Erythroblast (primary cell): ENCODE data around the gene TBCD.

Experiments
- DNase-seq, 2 experiments: peaks; one replicate each; lab custom pipeline; 2025; lab: John Stamatoyannopoulos, UW
- GATA1 ChIP-seq: IDR thresholded peaks from 2 replicates; pipeline ENCODE4 v1.6.1; 2011; ENCODE audit warnings: low read depth, mild to moderate bottlenecking, control low read depth, low read length, moderate library complexity
- POLR2A ChIP-seq: IDR thresholded peaks from 2 replicates; pipeline ENCODE4 v1.6.1; 2011; ENCODE audit warnings: mild to moderate bottlenecking, low read length

Gene TBCD

DNA sequence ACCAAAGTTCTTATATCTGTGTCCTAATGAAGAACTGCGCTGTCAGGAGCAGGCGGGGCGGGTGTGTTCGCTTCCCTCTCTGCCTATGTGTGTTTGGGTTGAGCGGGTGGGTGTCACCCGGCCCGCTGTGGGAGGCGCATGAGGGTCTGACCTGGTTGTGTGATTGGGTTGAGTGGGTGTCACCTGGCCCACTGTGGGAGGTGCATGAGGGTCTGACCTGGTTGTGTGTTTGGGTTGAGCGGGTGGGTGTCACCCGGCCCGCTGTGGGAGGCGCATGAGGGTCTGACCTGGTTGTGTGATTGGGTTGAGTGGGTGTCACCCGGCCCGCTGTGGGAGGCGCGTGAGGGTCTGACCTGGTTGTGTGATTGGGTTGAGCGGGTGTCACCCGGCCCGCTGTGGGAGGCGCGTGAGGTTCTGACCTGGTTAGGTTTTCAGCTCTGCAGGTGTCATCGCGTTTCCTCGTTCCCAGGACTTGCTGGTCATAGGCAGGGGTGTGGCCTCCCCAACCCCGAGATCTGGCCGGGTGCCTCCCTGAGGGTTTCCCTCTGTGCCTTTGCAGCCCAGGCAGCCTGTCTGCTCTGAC, 157.5 kb downstream of the TBCD start:
- DNase-seq, result peak; percentile 29 to 47
- TF ChIP-seq GATA1 (no peak), POLR2A (no peak)

DNA sequence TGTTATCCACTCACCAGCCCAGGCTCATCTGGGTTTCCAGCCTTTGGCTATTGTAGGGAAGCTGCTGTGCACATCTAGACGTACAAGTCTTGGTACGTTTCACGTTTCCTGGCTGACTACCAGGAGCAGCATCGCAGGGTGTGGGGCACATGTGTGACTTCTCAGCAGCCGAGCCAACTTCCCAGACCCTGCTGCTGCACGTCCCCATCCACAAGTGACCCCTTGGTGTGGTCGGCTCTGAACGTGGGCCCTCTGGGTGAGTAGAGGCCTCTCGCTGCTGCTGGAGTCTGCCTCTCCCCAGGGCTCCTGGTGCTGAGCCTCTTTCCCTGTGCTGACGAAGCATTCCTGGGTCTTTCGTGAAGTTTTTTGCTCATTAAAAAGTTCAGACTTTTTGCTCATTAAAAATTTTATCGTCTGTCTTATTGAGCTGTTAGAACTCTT, 158.2 kb downstream of the TBCD start:
- TF ChIP-seq POLR2A (no peak), GATA1 (no peak)
- DNase-seq, result no peak

DNA sequence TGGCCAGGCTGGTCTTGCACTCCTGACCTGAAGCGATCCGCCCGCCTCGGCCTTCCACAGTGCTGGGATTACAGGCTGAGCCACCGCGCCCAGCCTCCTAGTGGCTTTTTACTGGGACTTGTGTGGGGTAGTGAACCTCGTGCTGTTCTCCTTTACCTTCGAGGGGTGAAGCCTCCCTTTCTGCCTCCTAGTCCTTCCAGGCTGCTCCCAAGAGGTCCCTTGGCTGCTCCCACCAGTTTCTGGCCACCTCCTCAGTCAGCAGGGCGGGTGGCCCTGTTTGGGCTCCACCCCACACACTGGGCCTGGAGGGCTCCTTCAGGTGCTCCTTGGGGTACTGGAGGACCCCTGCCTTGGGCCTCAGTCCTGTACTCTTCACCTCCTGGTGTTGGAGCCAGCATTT, 158.9 kb downstream of the TBCD start:
- TF ChIP-seq POLR2A, result no peak
- no peak for TF ChIP-seq GATA1
- DNase-seq, result no peak

DNA sequence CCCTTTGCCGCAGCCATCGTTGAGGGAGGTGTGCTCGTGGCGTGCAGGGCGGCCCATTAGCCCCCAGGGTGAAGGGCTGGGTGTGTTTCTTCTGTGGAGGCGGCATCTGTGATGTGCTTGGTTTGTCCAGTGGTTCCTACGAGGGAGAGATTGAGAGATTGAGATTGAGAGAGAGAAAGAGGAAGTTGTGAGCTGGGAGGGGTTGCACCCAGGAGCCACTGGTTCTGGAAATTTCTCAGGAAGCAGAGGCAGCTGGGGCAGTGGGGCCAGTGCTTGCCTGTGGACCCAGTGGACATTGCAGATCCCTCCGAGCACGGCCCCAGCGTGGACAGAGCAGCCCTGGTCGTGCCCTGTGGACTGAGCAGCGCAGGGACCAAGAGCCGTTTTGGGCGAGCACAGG, 160.0 kb downstream of the TBCD start:
- TF ChIP-seq POLR2A (no peak), GATA1 (no peak)

DNA sequence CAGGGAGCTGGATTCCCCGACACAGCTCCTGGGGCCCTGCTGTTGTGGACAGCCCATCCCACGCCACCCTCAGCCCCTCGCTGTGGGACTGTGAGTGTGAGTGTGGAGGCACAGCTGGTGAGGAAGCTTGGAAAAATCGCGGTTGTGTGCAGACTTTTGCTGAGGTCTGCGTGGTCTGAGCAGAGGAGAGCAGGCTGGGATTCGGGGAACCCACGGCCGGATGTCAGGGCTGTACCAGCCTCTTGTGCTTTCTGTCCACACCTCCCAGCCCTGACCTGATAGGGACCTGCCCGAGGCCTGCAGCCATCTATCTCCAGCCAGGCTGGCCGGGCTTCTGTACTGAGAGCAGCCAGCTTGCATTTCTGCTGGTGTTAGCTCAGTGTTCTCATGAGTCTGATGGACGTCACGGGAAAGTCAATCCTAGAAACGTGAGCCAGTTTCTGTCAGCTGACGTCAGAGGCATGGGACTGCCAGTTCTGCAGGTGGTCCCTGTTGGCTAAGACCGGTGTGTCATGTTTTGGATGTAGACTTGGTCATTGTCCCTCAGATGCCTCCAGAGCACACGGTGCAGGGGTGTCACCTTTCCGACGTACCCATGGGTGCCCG, 160.7 kb downstream of the TBCD start:
- DNase-seq, result no peak
- TF ChIP-seq GATA1 (no peak), POLR2A (no peak)

More for the DNA sequence above, 160.0 kb downstream of the TBCD start:
- no peak for DNase-seq

DNA sequence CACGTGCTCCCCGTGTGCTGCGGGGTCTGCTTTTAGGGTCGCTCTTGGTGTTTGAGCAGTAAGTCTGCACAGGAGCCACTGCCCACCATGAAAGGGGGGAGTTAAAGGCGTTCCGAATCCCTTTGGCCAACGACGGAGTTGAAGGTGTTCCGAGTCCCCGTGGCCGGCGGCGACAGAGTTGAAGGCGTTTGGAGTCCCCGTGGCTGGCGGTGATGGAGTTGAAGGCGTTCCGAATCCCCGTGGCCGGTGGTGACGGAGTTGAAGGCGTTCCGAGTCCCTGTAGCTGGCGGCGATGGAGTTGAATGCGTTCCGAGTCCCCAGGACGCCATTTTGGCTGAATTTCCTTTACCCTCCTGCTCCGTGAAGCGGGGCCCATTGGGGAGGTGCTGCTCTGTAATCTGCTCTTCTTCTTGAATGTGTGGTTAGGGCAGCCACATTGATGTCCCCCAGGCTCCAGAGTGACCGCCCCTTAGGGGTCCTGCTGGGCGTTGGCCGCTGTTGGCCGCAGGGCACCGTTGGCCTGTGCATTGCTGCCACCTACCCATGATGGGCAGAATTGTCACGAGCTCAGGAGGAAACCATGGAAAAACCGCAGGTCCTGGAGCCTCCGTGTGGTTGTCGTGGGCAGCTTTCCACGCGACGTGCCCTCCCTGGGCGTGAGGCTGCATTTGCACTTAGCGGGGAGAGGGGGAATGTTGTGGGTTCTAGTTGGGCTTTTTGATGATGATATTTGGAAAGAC, 161.6 kb downstream of the TBCD start:
- no peak for TF ChIP-seq GATA1
- no peak for TF ChIP-seq POLR2A
- DNase-seq, result peak; percentile 26 to 43

DNA sequence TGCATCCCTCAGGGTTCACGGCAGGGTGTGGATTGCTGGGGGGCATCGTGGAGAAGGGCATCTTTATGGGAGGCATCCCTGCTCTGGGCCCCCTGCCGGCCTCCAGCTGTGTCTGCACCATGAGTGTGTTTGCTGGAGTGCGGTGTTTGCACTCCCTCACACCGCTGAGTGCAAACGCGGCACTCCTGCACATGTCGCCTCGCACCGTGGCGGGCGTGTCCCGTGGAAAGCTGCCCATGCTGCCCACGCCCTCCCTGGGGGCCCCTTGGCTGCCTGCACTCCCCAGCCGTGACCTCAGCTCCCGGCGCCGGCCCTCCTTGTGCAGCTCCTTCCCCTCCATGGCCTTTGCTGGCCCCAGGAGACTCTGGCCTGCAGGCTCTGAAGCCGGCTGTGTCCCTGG, 162.5 kb downstream of the TBCD start:
- TF ChIP-seq POLR2A, result no peak
- TF ChIP-seq GATA1, result no peak
- peak; percentile 57 to 65 for DNase-seq

DNA sequence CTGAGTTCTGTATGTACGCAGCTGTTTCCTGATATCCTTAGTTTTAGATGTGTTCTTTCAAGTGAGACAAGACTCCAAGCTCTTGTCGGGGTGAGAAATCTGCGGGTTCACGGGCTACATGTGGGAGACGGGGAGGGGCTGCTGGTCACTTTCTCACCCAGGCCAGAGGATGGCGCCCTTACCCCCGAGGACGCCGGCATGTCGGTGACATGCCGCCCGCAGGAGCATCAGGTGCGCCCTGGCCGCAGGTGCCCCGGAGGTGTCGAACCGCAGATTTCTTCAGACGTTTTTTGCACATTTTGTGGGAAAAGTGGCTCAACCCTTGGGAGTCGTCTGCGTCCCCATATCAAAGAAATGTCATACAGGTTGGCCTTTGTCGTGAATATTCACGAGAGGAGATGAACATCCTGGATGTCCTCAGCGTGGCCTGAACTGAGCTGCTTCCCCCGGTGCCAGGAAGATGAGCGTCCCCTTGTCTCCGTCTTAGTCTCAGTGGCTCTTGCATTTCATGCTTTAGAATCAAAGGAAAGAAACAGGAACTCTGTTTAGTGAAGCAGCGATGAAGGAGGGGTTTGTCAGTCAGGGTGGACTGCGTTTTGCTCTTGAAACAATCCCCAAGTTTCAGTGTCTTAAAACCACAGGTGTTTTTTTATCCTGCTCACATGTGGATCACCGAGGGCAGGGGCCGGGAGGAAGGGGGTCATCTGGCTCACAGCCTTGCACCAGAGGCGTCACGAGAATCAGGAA, 163.3 kb downstream of the TBCD start:
- TF ChIP-seq POLR2A, result no peak
- TF ChIP-seq GATA1, result no peak
- no peak for DNase-seq

DNA sequence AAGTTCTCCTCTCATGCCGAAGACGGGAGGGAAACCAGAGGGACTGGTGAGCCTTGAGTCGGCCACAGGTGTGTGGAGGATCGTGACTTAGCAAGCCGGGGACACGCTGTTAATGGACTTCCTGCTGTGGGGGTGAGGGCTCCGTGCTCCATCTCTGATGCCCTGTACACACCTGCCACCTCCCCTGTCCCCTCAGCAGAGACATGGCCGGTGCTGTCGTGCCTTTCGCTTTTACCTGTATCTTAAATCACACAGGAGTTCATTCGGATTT, 163.8 kb downstream of the TBCD start:
- DNase-seq, result no peak
- TF ChIP-seq GATA1, result no peak
- no peak for TF ChIP-seq POLR2A

DNA sequence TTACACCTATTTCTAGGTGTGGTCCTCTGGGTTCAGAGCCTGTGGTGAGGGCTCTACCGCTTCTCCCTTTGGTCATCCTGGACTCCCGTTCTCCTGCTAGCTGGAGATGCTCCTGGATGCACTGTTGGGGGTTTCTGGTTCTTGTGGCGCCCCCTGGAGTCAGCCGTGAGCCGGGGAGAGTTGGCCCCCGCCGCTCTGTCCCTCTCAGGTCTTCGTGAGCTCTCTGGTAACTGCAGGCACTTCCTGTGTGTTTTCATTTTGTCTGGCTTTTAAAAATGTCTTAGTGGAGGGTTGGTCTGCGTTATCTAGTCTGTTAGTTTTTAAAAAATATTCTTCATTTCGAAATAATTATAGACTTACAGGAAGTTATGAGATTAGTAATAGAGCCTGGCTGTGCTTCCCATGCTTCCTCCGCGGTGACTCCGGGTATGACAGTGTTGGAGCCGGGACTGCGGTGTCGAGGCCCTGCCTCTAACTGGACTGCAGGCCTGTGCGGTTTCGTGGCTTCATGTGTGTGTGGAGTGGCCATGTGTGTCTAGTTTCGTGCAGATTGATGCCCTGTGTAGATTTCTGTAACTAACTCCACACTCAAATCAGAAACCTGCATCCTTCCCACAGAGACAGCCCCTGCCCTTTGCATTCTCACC, 166.0 kb downstream of the TBCD start:
- DNase-seq, result peak; percentile 40 to 65
- no peak for TF ChIP-seq POLR2A
- TF ChIP-seq GATA1, result no peak

DNA sequence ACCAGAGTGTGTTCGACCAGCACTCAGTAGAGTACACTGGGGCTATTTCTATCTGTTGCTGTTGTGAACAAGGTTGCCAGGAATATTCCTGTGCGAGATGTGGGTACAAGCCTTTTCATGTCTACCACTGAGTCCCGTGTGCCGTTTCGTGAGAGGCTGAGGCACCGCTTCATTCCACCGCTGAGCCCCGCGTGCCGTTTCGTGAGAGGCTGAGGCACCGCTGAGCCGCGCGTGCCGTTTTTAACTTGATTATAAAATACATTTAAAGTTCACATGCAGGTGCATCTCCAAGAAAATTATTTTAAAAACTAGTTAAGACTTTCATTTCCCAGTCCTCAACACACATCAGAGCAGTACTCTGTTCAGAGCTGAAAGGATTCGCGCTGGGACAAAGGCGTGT, 166.6 kb downstream of the TBCD start:
- TF ChIP-seq POLR2A (no peak), GATA1 (no peak)
- DNase-seq, result no peak

DNA sequence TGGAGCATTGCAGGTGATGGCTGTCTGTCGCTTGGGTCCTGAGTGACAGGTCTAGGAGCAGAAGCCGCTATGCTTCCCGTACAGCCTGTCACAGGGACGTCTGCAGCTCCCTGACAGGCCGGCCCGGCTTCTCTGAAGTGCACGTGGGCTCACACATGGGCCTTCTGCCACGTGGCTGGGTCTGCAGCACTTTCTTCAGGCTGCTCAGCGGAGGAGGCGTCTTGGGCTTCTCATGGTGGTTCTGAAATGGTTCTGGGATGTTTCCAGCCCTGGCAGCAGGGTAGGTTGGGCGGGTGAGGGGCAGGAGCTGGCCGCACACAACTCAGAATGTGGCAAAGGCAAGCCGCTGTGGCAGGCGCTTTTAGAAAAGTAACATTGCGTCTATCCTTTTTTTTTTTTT, 168.3 kb downstream of the TBCD start:
- no peak for DNase-seq
- TF ChIP-seq POLR2A (no peak), GATA1 (no peak)

DNA sequence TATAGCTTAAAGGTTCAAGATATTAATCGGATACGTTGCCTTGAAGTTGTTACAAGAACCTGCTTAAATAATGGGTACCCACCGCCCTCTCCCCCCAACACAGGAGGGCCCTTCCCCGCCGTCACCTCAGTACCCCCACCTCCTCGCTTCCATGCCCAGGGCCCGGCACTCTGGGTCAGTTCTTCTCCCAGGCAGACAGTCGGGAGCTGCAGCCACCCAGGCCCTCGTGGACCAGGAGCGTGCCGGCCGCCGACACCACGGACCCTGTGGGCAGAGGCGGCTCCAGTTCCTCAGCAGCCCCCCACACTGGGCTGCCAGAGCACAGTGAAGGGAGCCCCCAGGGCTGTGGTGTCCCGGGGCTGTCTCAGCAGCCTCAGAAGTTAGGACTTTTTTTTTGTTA, 168.8 kb downstream of the TBCD start:
- TF ChIP-seq GATA1 (no peak), POLR2A (no peak)
- DNase-seq, result no peak
